Caco-2 (cell line): ENCODE data around the gene ATF6. TPM values are rescaled to one million over a fixed set of nuclear protein-coding genes. Genes with fewer than 3 reads are reported as not detected.

Source experiments
- BruUV-seq: library from RNA; stranded (reverse); fragments of 400-500 nt; replicated peaks from 2 replicates; lab custom pipeline; 2021; lab: Mats Ljungman, UMichigan
- CTCF ChIA-PET: fragments of 300-600 bp; sonication (Branson Sonifier 250); formaldehyde crosslinking; loops from one replicate; lab custom pipeline; 2022; ENCODE audit warnings: antibody characterized with exemption; lab: Charles Lee
- POLR2A ChIA-PET: fragments of 300-600 bp; sonication (Branson Sonifier 250); formaldehyde crosslinking; loops from one replicate; lab custom pipeline; 2022; ENCODE audit warnings: antibody characterized with exemption; lab: Charles Lee
- DNase-seq, 2 experiments: peaks; one replicate each; pipeline versions ENCODE4 v3.0.0 to v3.0.0-alpha.2; 2020 to 2022
- H3K27me3 ChIP-seq: replicated peaks from 2 replicates; pipeline ENCODE4 v1.6.0; 2011; ENCODE audit warnings: low read length; ENCODE audit not compliant: control insufficient read depth, insufficient read depth
- H3K36me3 ChIP-seq: 2 replicates; pipeline ENCODE4 v1.5.1; 2011; ENCODE audit warnings: low read length; ENCODE audit not compliant: control insufficient read depth, insufficient read depth
- H3K4me1 ChIP-seq: fragments of 250-450 bp; sonication (Bioruptor Pico); 2 replicates; pipeline ENCODE4 v1.5.1; 2020; ENCODE audit warnings: mild to moderate bottlenecking
- H3K4me3 ChIP-seq: 2 replicates; pipeline ENCODE4 v1.5.1; 2011; ENCODE audit warnings: low read depth, mild to moderate bottlenecking, control low read depth, low read length
- H3K9me3 ChIP-seq: fragments of 250-450 bp; sonication (Bioruptor Pico); 2 replicates; pipeline ENCODE4 v1.5.1; 2020; ENCODE audit warnings: mild to moderate bottlenecking, moderate library complexity
- H3K27ac Mint-ChIP-seq: one replicate; pipeline ENCODE4 v1.8.0; 2022; ENCODE audit warnings: mixed read lengths; ENCODE audit not compliant: unreplicated experiment
- H3K27me3 Mint-ChIP-seq: one replicate; pipeline ENCODE4 v1.8.0; 2022; ENCODE audit warnings: mixed read lengths; ENCODE audit not compliant: insufficient read depth, unreplicated experiment
- H3K36me3 Mint-ChIP-seq: one replicate; pipeline ENCODE4 v1.8.0; 2022; ENCODE audit warnings: mild to moderate bottlenecking, mixed read lengths; ENCODE audit not compliant: insufficient read depth, unreplicated experiment
- H3K4me1 Mint-ChIP-seq: one replicate; pipeline ENCODE4 v1.8.0; 2022; ENCODE audit warnings: low read depth, mixed read lengths; ENCODE audit not compliant: unreplicated experiment
- H3K4me3 Mint-ChIP-seq: one replicate; pipeline ENCODE4 v1.8.0; 2022; ENCODE audit warnings: mild to moderate bottlenecking, moderate library complexity, mixed read lengths; ENCODE audit not compliant: unreplicated experiment
- H3K9me3 Mint-ChIP-seq: one replicate; pipeline ENCODE4 v1.8.0; 2022; ENCODE audit warnings: mixed read lengths; ENCODE audit not compliant: unreplicated experiment
- CTCF ChIP-seq, 2 experiments: fragments of 200-600 bp in 1 of 2; IDR thresholded peaks; 1 replicate in 1 of 2; 2 replicates in 1 of 2; pipeline versions ENCODE4 v1.5.1 to v1.8.0; 2011 to 2022; ENCODE audit warnings: antibody characterized with exemption in 1 of 2, control low read depth in 1 of 2, inconsistent platforms in 1 of 2, low read depth in 1 of 2, low read length in 1 of 2, mild to moderate bottlenecking in 1 of 2, moderate library complexity in 1 of 2; ENCODE audit not compliant: insufficient read depth in 1 of 2, severe bottlenecking in 1 of 2, unreplicated experiment in 1 of 2
- intact Hi-C: fragments of 100-400 bp; cut with micrococcal nuclease; formaldehyde crosslinking; loops from one replicate; pipeline ENCODE4 v1.10.0; 2022; ENCODE audit not compliant: unreplicated experiment
- total RNA-seq: library from RNA; stranded (reverse); gene quantifications from 2 replicates; pipeline ENCODE4 v1.2.3, GENCODE V29; 2022

Gene ATF6
- total RNA-seq, 1 experiment from 2014 or later: 16.4 TPM

- DNase-seq: no peak
Observed at GRCh38 chr1:161816201-161816600, 50.1 kb downstream of the ATF6 start.

GRCh38 chr1:161817176-161817730 is 51.1 kb downstream of the ATF6 start:
- no peaks in the 10 kb centered on the region for H3K27me3 Mint-ChIP-seq
- ChIA-PET CTCF (no interaction called here), POLR2A (no interaction called here)
- no peak overlapping the region for H3K27ac Mint-ChIP-seq
- no peak for TF ChIP-seq CTCF (IDR thresholded peaks at IDR 0.05; ENCODE audit: insufficient read depth in 1 of 2, low read depth in 1 of 2, low read length in 1 of 2, severe bottlenecking in 1 of 2, unreplicated experiment in 1 of 2)
- H3K36me3 ChIP-seq: no peaks in the 10 kb centered on the region
- intact Hi-C loops: no loop called here
- H3K27me3 ChIP-seq: no peaks in the 10 kb centered on the region
- H3K9me3 ChIP-seq: no peaks in the 10 kb centered on the region; the same call in 1 of the 2 replicates
- H3K36me3 Mint-ChIP-seq: no peaks in the 10 kb centered on the region
- H3K9me3 Mint-ChIP-seq: no peaks in the 10 kb centered on the region
- H3K4me3 Mint-ChIP-seq: no peak overlapping the region
- DNase-seq: no peak
- no peaks in the 10 kb centered on the region for H3K4me1 ChIP-seq
- BruUV-seq: no TSS peak
- H3K4me3 ChIP-seq: no peak overlapping the region
- no peaks in the 10 kb centered on the region for H3K4me1 Mint-ChIP-seq

More at GRCh38 chr1:161816201-161816600, 50.1 kb downstream of the ATF6 start:
- intact Hi-C loops: no loop called here
- Histone ChIP-seq H3K4me3 (no peak overlapping the region), H3K36me3 (no peaks in the 10 kb centered on the region), H3K4me1 (no peaks in the 10 kb centered on the region), H3K9me3 (no peaks in the 10 kb centered on the region; the same call in 1 of the 2 replicates), H3K27me3 (no peaks in the 10 kb centered on the region)
- no peak for TF ChIP-seq CTCF (IDR thresholded peaks at IDR 0.05; ENCODE audit: insufficient read depth in 1 of 2, low read depth in 1 of 2, low read length in 1 of 2, severe bottlenecking in 1 of 2, unreplicated experiment in 1 of 2)
- Mint-ChIP-seq H3K4me1 (no peaks in the 10 kb centered on the region), H3K27me3 (no peaks in the 10 kb centered on the region), H3K4me3 (no peak overlapping the region), H3K36me3 (no peaks in the 10 kb centered on the region), H3K9me3 (no peaks in the 10 kb centered on the region), H3K27ac (no peak overlapping the region)
- BruUV-seq: no TSS peak
- CTCF ChIA-PET: interaction anchor here (1.9 kb wide), 1 partner anchor 221 kb away, joined by 8 read pairs; no protein-coding TSS in a partner anchor
- POLR2A ChIA-PET: no interaction called here

- Mint-ChIP-seq H3K9me3 (no peaks in the 10 kb centered on the region), H3K36me3 (no peaks in the 10 kb centered on the region)
- TF ChIP-seq CTCF (IDR thresholded peaks at IDR 0.05; ENCODE audit: insufficient read depth in 1 of 2, low read depth in 1 of 2, low read length in 1 of 2, severe bottlenecking in 1 of 2, unreplicated experiment in 1 of 2): no peak
Observed at GRCh38 chr1:161820914-161821313, 54.8 kb downstream of the ATF6 start.

More at GRCh38 chr1:161820914-161821313, 54.8 kb downstream of the ATF6 start:
- Histone ChIP-seq H3K36me3 (no peaks in the 10 kb centered on the region), H3K4me3 (no peak overlapping the region), H3K27me3 (no peaks in the 10 kb centered on the region), H3K4me1 (no peaks in the 10 kb centered on the region), H3K9me3 (no peaks in the 10 kb centered on the region)
- no peak overlapping the region for H3K4me3 Mint-ChIP-seq
- no peaks in the 10 kb centered on the region for H3K4me1 Mint-ChIP-seq
- POLR2A ChIA-PET: no interaction called here
- H3K27ac Mint-ChIP-seq: no peak overlapping the region
- intact Hi-C loops: no loop called here
- H3K27me3 Mint-ChIP-seq: no peaks in the 10 kb centered on the region
- no peak for DNase-seq
- no TSS peak for BruUV-seq
- CTCF ChIA-PET: interaction anchor here (0.6 kb wide), 1 partner anchor 216 kb away, joined by 3 read pairs; no protein-coding TSS in a partner anchor
